ENCODE measurements around the gene TEC. TPM values are rescaled to one million over a fixed set of nuclear protein-coding genes. Genes with fewer than 3 reads are reported as not detected.

Gene TEC
- total and polyA plus RNA-seq, 9 of the 15 experiments (the other 6 are each of a cell fraction or from before 2014, with no cell fraction given), result 5.3 to 14.7 (median 8.8) TPM

- no peak for TF ChIP-seq JUN (IDR thresholded peaks at IDR 0.05; ENCODE audit: borderline replicate concordance, low read depth, low read length)
- no peak for TF ChIP-seq JUN (CRISPR knock-in tag; IDR thresholded peaks at IDR 0.05; ENCODE audit: borderline replicate concordance)
- no peak for TF ChIP-seq E2F4 (CRISPR knock-in tag; IDR thresholded peaks at IDR 0.05; ENCODE audit: low read depth)
- no peak for TF ChIP-seq ZZZ3 (IDR thresholded peaks at IDR 0.05)
- no peak for TF ChIP-seq E4F1 (CRISPR knock-in tag; IDR thresholded peaks at IDR 0.05; ENCODE audit: borderline replicate concordance)
- no peak for TF ChIP-seq ZNF717 (CRISPR knock-in tag; IDR thresholded peaks at IDR 0.05)
- no peak for TF ChIP-seq ZNF140 (CRISPR knock-in tag; IDR thresholded peaks at IDR 0.05)
- TF ChIP-seq ZNF407 (IDR thresholded peaks at IDR 0.05; ENCODE audit: low read depth), result no peak
- no peak for TF ChIP-seq TARDBP (IDR thresholded peaks at IDR 0.05)
- TF ChIP-seq CHD1 (IDR thresholded peaks at IDR 0.05; ENCODE audit: low read length), result no peak
- TF ChIP-seq THRB (CRISPR knock-in tag; conservative IDR thresholded peaks at IDR 0.05), result no peak
- no peak for TF ChIP-seq ZNF449 (CRISPR knock-in tag; IDR thresholded peaks at IDR 0.05)
Observed at GRCh38 chr4:48315728-48316630, 46.3 kb upstream of the TEC start (continued).

All from K562 (cell line).